Prostate gland (tissue), 2 donors: ENCODE measurements around the gene STMP1.

Source experiments
- POLR2A ChIP-seq: fragments of 450-650 bp; IDR thresholded peaks from one replicate; pipeline ENCODE4 v1.6.1; 2016; ENCODE audit warnings: antibody characterized with exemption, mild to moderate bottlenecking
- POLR2AphosphoS5 ChIP-seq: sonication (generic); formaldehyde crosslinking; IDR thresholded peaks from one replicate; pipeline ENCODE4 v1.6.1; 2017; ENCODE audit warnings: antibody characterized with exemption
- TF ChIP-seq, protein P1 (sequence below), 4 experiments: fragments of 200-600 bp in 2 of 4; fragments of 450-650 bp in 2 of 4; sonication (generic) in 2 of 4; IDR thresholded peaks; 1 replicate in 3 of 4; 2 replicates in 1 of 4; pipeline ENCODE4 v1.5.1; 2016 to 2019; ENCODE audit warnings: antibody characterized with exemption in 4 of 4, mild to moderate bottlenecking in 2 of 4, moderate library complexity in 2 of 4

DNA sequence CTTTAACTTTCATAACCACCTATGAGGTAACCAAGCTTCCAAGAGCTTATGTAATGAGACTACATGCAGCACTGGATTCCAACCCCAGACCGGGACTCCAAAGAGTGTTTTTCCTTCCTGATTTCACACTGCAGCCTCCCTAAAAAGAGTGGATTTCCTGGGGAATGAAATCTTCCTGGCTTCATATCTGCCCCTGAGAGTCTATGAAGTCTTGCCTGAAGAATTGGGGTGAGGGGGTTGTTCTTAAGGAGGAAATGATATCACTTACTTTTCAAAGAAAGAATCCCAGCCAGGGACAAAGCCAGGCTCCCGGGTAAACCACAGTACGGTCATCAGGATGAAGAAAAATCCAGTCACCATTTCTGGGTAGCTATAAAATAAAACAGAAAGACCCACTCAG is 29.7 kb downstream of the STMP1 start:
- TF ChIP-seq, protein P1, sequence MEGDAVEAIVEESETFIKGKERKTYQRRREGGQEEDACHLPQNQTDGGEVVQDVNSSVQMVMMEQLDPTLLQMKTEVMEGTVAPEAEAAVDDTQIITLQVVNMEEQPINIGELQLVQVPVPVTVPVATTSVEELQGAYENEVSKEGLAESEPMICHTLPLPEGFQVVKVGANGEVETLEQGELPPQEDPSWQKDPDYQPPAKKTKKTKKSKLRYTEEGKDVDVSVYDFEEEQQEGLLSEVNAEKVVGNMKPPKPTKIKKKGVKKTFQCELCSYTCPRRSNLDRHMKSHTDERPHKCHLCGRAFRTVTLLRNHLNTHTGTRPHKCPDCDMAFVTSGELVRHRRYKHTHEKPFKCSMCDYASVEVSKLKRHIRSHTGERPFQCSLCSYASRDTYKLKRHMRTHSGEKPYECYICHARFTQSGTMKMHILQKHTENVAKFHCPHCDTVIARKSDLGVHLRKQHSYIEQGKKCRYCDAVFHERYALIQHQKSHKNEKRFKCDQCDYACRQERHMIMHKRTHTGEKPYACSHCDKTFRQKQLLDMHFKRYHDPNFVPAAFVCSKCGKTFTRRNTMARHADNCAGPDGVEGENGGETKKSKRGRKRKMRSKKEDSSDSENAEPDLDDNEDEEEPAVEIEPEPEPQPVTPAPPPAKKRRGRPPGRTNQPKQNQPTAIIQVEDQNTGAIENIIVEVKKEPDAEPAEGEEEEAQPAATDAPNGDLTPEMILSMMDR (IDR thresholded peaks at IDR 0.05): no peak
- no peak for TF ChIP-seq POLR2A
- no peak for TF ChIP-seq POLR2AphosphoS5
